A673 (cell line): ENCODE measurements around the gene NHERF1.

Experiments
- CTCF ChIP-seq: fragments of 300-800, 200-600 bp; sonication (generic); conservative IDR thresholded peaks from 2 replicates; pipeline ENCODE4 v1.5.1; 2017; ENCODE audit warnings: low read depth, mild to moderate bottlenecking, antibody characterized with exemption, low read length, moderate library complexity, mixed read lengths
- EZH2 ChIP-seq: fragments of 200-600 bp; sonication (generic); IDR thresholded peaks from 2 replicates; pipeline ENCODE4 v1.6.1; 2017; ENCODE audit warnings: borderline replicate concordance, low read depth, mild to moderate bottlenecking, mixed read lengths, antibody characterized with exemption, low read length; ENCODE audit not compliant: poor library complexity, severe bottlenecking

GRCh38 chr17:74742978-74743545 lies 5.4 kb upstream of the NHERF1 start:
- no peak for TF ChIP-seq CTCF
- TF ChIP-seq EZH2, result no peak
